Measurements from ENCODE around the gene CACNA1E.

CACNA1E gene

GRCh38 chr1:181601186-181601950 lies 118.1 kb downstream of the CACNA1E start:
- Mint-ChIP-seq H3K9me3 (no peaks in the 10 kb centered on the region), H3K27ac (no peak overlapping the region), H3K4me1 (peaks cover 6% of the 10 kb centered on the region), H3K36me3 (ENCODE audit: low read depth) (no peaks in the 10 kb centered on the region), H3K4me3 (no peak overlapping the region), H3K27me3 (ENCODE audit: low read depth) (no peaks in the 10 kb centered on the region)
- no peak for TF ChIP-seq CTCF (IDR thresholded peaks at IDR 0.05; ENCODE audit: unreplicated experiment in 3 of 3)

- TF ChIP-seq CTCF (IDR thresholded peaks at IDR 0.05; ENCODE audit: unreplicated experiment in 3 of 3): no peak
- H3K9me3 Mint-ChIP-seq: no peaks in the 10 kb centered on the region
- H3K27me3 Mint-ChIP-seq (ENCODE audit: low read depth): no peaks in the 10 kb centered on the region
- H3K36me3 Mint-ChIP-seq (ENCODE audit: low read depth): no peaks in the 10 kb centered on the region
- no peak overlapping the region for H3K4me3 Mint-ChIP-seq
- H3K27ac Mint-ChIP-seq: no peak overlapping the region
- H3K4me1 Mint-ChIP-seq: peaks cover 6% of the 10 kb centered on the region
Observed at GRCh38 chr1:181603735-181604410, 120.6 kb downstream of the CACNA1E start.

GRCh38 chr1:181604482-181605249 lies 121.3 kb downstream of the CACNA1E start:
- Mint-ChIP-seq H3K36me3 (ENCODE audit: low read depth) (no peaks in the 10 kb centered on the region), H3K4me1 (peaks cover 6% of the 10 kb centered on the region), H3K4me3 (no peak overlapping the region), H3K27ac (peak overlapping the region in 1 of 3 experiments; percentile 1), H3K9me3 (no peaks in the 10 kb centered on the region), H3K27me3 (ENCODE audit: low read depth) (peaks cover 5% of the 10 kb centered on the region)
- no peak for TF ChIP-seq CTCF (IDR thresholded peaks at IDR 0.05; ENCODE audit: unreplicated experiment in 3 of 3)

- no peak overlapping the region for H3K27ac Mint-ChIP-seq
- no peak overlapping the region for H3K4me3 Mint-ChIP-seq
- peaks cover 5% of the 10 kb centered on the region for H3K9me3 Mint-ChIP-seq
- H3K27me3 Mint-ChIP-seq (ENCODE audit: low read depth): peaks cover 5% of the 10 kb centered on the region
- H3K4me1 Mint-ChIP-seq: peaks cover 6% of the 10 kb centered on the region
- no peak for TF ChIP-seq CTCF (IDR thresholded peaks at IDR 0.05; ENCODE audit: unreplicated experiment in 3 of 3)
- H3K36me3 Mint-ChIP-seq (ENCODE audit: low read depth): no peaks in the 10 kb centered on the region
Observed at GRCh38 chr1:181607524-181607923, 124.2 kb downstream of the CACNA1E start.

GRCh38 chr1:181608386-181608785 lies 125.1 kb downstream of the CACNA1E start:
- no peak overlapping the region for H3K27ac Mint-ChIP-seq
- H3K36me3 Mint-ChIP-seq (ENCODE audit: low read depth): no peaks in the 10 kb centered on the region
- H3K27me3 Mint-ChIP-seq (ENCODE audit: low read depth): peaks cover 5% of the 10 kb centered on the region
- H3K4me3 Mint-ChIP-seq: no peak overlapping the region
- peaks cover 6% of the 10 kb centered on the region for H3K4me1 Mint-ChIP-seq
- no peak for TF ChIP-seq CTCF (IDR thresholded peaks at IDR 0.05; ENCODE audit: unreplicated experiment in 3 of 3)
- peaks cover 8% of the 10 kb centered on the region for H3K9me3 Mint-ChIP-seq

All from nephron (organoid).